ENCODE measurements around the gene KDELR3. TPM values are rescaled to one million over a fixed set of nuclear protein-coding genes. Genes with fewer than 3 reads are reported as not detected.
"Not testable (repeated sequence)": the region's sequence is repeated elsewhere in the genome, so short reads cannot be mapped to it uniquely, and the experiment has no call there.

KDELR3 gene
- total RNA-seq, 3 donors from 2014 or later (not counting 1 experiment from before 2014, with no cell fraction given) = 0.25 TPM; not detected in 2

- Histone ChIP-seq H3K27me3 (ENCODE audit: control insufficient read depth, insufficient read depth, low read length) (peaks cover 5% of the 10 kb centered on the region), H3K9me3 (ENCODE audit: control insufficient read depth, insufficient read depth, low read length) (no peaks in the 10 kb centered on the region), H3K27ac (ENCODE audit: low read length) (no peak overlapping the region), H3K4me3 (ENCODE audit: low read length) (no peak overlapping the region), H3K4me1 (ENCODE audit: control insufficient read depth, insufficient read depth, low read length) (peaks cover 11% of the 10 kb centered on the region), H3K36me3 (ENCODE audit: control insufficient read depth, insufficient read depth, low read length) (no peaks in the 10 kb centered on the region)
- WGBS (ENCODE audit: insufficient coverage) = 96% methylated on average over 6 of the region's 6 CpGs
- ATAC-seq (no peak), DNase-seq (no peak)
- H3K36me3 Mint-ChIP-seq = no peaks in the 10 kb centered on the region
- peaks cover 0 to 15% of the 10 kb centered on the region in 2 donors for H3K4me1 Mint-ChIP-seq
- H3K4me3 Mint-ChIP-seq = no peak overlapping the region
- intact Hi-C loops (cut with micrococcal nuclease) = no loop called here
- no peak for TF ChIP-seq CTCF (IDR thresholded peaks at IDR 0.05)
- no peaks in the 10 kb centered on the region for H3K9me3 Mint-ChIP-seq
- H3K27ac Mint-ChIP-seq = no peak overlapping the region
- peaks cover 0 to 19% of the 10 kb centered on the region in 2 donors for H3K27me3 Mint-ChIP-seq (ENCODE audit: low read depth in 2 of 2)
Measured at GRCh38 chr22:38469306-38469781, 1.4 kb downstream of the KDELR3 start.

- 96% methylated on average over 10 of the region's 10 CpGs for WGBS (ENCODE audit: insufficient coverage)
Measured at GRCh38 chr22:38470179-38470578, 2.3 kb downstream of the KDELR3 start.

GRCh38 chr22:38471237-38471636 lies 3.3 kb downstream of the KDELR3 start:
- Mint-ChIP-seq H3K4me3 (no peak overlapping the region), H3K27ac (no peak overlapping the region), H3K9me3 (no peaks in the 10 kb centered on the region), H3K36me3 (no peaks in the 10 kb centered on the region), H3K27me3 (ENCODE audit: low read depth in 2 of 2) (peaks cover 0 to 19% of the 10 kb centered on the region in 2 donors), H3K4me1 (peaks cover 0 to 15% of the 10 kb centered on the region in 2 donors)
- 95% methylated on average over 11 of the region's 11 CpGs for WGBS (ENCODE audit: insufficient coverage)
- Histone ChIP-seq H3K27ac (ENCODE audit: low read length) (no peak overlapping the region), H3K4me1 (ENCODE audit: control insufficient read depth, insufficient read depth, low read length) (peaks cover 11% of the 10 kb centered on the region), H3K27me3 (ENCODE audit: control insufficient read depth, insufficient read depth, low read length) (peaks cover 5% of the 10 kb centered on the region), H3K4me3 (ENCODE audit: low read length) (no peak overlapping the region), H3K36me3 (ENCODE audit: control insufficient read depth, insufficient read depth, low read length) (no peaks in the 10 kb centered on the region), H3K9me3 (ENCODE audit: control insufficient read depth, insufficient read depth, low read length) (no peaks in the 10 kb centered on the region)
- intact Hi-C loops (cut with micrococcal nuclease) = no loop called here
- ATAC-seq (no peak), DNase-seq (no peak)
- TF ChIP-seq CTCF (IDR thresholded peaks at IDR 0.05) = no peak

More at GRCh38 chr22:38470179-38470578, 2.3 kb downstream of the KDELR3 start:
- H3K4me3 ChIP-seq (ENCODE audit: low read length); H3K9me3 Mint-ChIP-seq; intact Hi-C loops (cut with micrococcal nuclease); H3K27ac ChIP-seq (ENCODE audit: low read length); H3K9me3 ChIP-seq (ENCODE audit: control insufficient read depth, insufficient read depth, low read length); H3K36me3 Mint-ChIP-seq; ATAC-seq; H3K27ac Mint-ChIP-seq; H3K36me3 ChIP-seq (ENCODE audit: control insufficient read depth, insufficient read depth, low read length); DNase-seq; H3K4me3 Mint-ChIP-seq; H3K27me3 ChIP-seq (ENCODE audit: control insufficient read depth, insufficient read depth, low read length): not testable (repeated sequence)
- H3K27me3 Mint-ChIP-seq (ENCODE audit: low read depth in 2 of 2) = peaks cover 0 to 19% of the 10 kb centered on the region in 2 donors
- peaks cover 0 to 15% of the 10 kb centered on the region in 2 donors for H3K4me1 Mint-ChIP-seq
- peaks cover 11% of the 10 kb centered on the region for H3K4me1 ChIP-seq (ENCODE audit: control insufficient read depth, insufficient read depth, low read length)

- Histone ChIP-seq H3K27me3 (ENCODE audit: control insufficient read depth, insufficient read depth, low read length) (no peaks in the 10 kb centered on the region), H3K4me1 (ENCODE audit: control insufficient read depth, insufficient read depth, low read length) (no peaks in the 10 kb centered on the region), H3K36me3 (ENCODE audit: control insufficient read depth, insufficient read depth, low read length) (no peaks in the 10 kb centered on the region), H3K4me3 (ENCODE audit: low read length) (no peak overlapping the region), H3K27ac (ENCODE audit: low read length) (no peak overlapping the region), H3K9me3 (ENCODE audit: control insufficient read depth, insufficient read depth, low read length) (no peaks in the 10 kb centered on the region)
- H3K27me3 Mint-ChIP-seq (ENCODE audit: low read depth in 2 of 2) = peaks cover 0 to 5% of the 10 kb centered on the region in 2 donors
- H3K9me3 Mint-ChIP-seq = no peaks in the 10 kb centered on the region
- no peak for TF ChIP-seq CTCF (IDR thresholded peaks at IDR 0.05)
- no peak for DNase-seq
- no peak overlapping the region for H3K4me3 Mint-ChIP-seq
- peaks cover 0 to 5% of the 10 kb centered on the region in 2 donors for H3K4me1 Mint-ChIP-seq
- no peaks in the 10 kb centered on the region for H3K36me3 Mint-ChIP-seq
- WGBS (ENCODE audit: insufficient coverage) = 93% methylated on average over 7 of the region's 10 CpGs
- intact Hi-C loops (cut with micrococcal nuclease) = no loop called here
- H3K27ac Mint-ChIP-seq = no peak overlapping the region
- ATAC-seq = no peak
Measured at GRCh38 chr22:38474003-38474607, 6.2 kb downstream of the KDELR3 start.

Measured in natural killer cell (primary cell).